KOPT-K1 (cell line): ENCODE measurements around the gene CWC15.
"Not testable (repeated sequence)": the region's sequence is repeated elsewhere in the genome, so short reads cannot be mapped to it uniquely, and the experiment has no call there.

Experiments
- H3K27ac ChIP-seq: fragments of 200-600 bp; sonication (generic); 2 replicates; pipeline ENCODE4 v1.5.1; 2016; ENCODE audit warnings: antibody characterized with exemption, mild to moderate bottlenecking, low read depth, low read length; ENCODE audit not compliant: poor library complexity, severe bottlenecking
- H3K36me3 ChIP-seq: fragments of 200-600 bp; sonication (generic); 2 replicates; pipeline ENCODE4 v1.5.1; 2017; ENCODE audit warnings: antibody characterized with exemption, mild to moderate bottlenecking, low read length, moderate library complexity; ENCODE audit not compliant: insufficient read depth
- H3K9me3 ChIP-seq: fragments of 200-600 bp; sonication (generic); 2 replicates; pipeline ENCODE4 v1.5.1; 2017; ENCODE audit warnings: antibody characterized with exemption, low read length, mild to moderate bottlenecking; ENCODE audit not compliant: insufficient read depth, poor library complexity, severe bottlenecking

The CWC15 gene

GRCh38 chr11:94973099-94973968, at the start of gene CWC15, which contains the start of gene KDM4D:
Gene CWC15, minus strand, starts transcription at chr11:94973556. Its CDS starts 1,371 bp downstream, at chr11:94972185.
Gene KDM4D, plus strand, starts transcription at chr11:94973709. Its CDS starts 23,664 bp downstream, at chr11:94997373.
- H3K27ac ChIP-seq, result peak within 1 kb of the TSS; percentile 80
- no peaks in the 10 kb centered on the region for H3K9me3 ChIP-seq
- H3K36me3 ChIP-seq, result peaks cover 38% of the 10 kb centered on the region

GRCh38 chr11:95021468-95021867, 48.1 kb upstream of the CWC15 start:
- H3K27ac ChIP-seq, H3K36me3 ChIP-seq, H3K9me3 ChIP-seq: not testable (repeated sequence)

- no peak overlapping the region for H3K27ac ChIP-seq
- no peaks in the 10 kb centered on the region for H3K9me3 ChIP-seq
- no peaks in the 10 kb centered on the region for H3K36me3 ChIP-seq
Observed at GRCh38 chr11:95016139-95016538, 42.8 kb upstream of the CWC15 start.

GRCh38 chr11:95014184-95014821, 40.9 kb upstream of the CWC15 start:
- no peaks in the 10 kb centered on the region for H3K36me3 ChIP-seq
- H3K27ac ChIP-seq, result no peak overlapping the region
- no peaks in the 10 kb centered on the region for H3K9me3 ChIP-seq

GRCh38 chr11:95011376-95011775, 38.0 kb upstream of the CWC15 start:
- no peaks in the 10 kb centered on the region for H3K9me3 ChIP-seq
- H3K36me3 ChIP-seq, result no peaks in the 10 kb centered on the region
- H3K27ac ChIP-seq, result no peak overlapping the region

- Histone ChIP-seq H3K36me3 (no peaks in the 10 kb centered on the region), H3K9me3 (no peaks in the 10 kb centered on the region), H3K27ac (no peak overlapping the region)
Observed at GRCh38 chr11:95005642-95006041, 32.3 kb upstream of the CWC15 start.

GRCh38 chr11:95003716-95004115, 30.4 kb upstream of the CWC15 start:
- Histone ChIP-seq H3K9me3 (no peaks in the 10 kb centered on the region), H3K36me3 (no peaks in the 10 kb centered on the region), H3K27ac (no peak overlapping the region)

- H3K36me3 ChIP-seq, result no peaks in the 10 kb centered on the region
- H3K9me3 ChIP-seq, result no peaks in the 10 kb centered on the region
- H3K27ac ChIP-seq, result no peak overlapping the region
Observed at GRCh38 chr11:94998285-94998684, 24.9 kb upstream of the CWC15 start.

GRCh38 chr11:94997437-94997836, 24.1 kb upstream of the CWC15 start:
- Histone ChIP-seq H3K27ac (no peak overlapping the region), H3K9me3 (no peaks in the 10 kb centered on the region)

GRCh38 chr11:94993400-94993943, 20.1 kb upstream of the CWC15 start:
- H3K9me3 ChIP-seq, result no peaks in the 10 kb centered on the region
- no peaks in the 10 kb centered on the region for H3K36me3 ChIP-seq
- H3K27ac ChIP-seq, result no peak overlapping the region

More at GRCh38 chr11:94997437-94997836, 24.1 kb upstream of the CWC15 start:
- H3K36me3 ChIP-seq, result no peaks in the 10 kb centered on the region

- no peaks in the 10 kb centered on the region for H3K9me3 ChIP-seq
- no peaks in the 10 kb centered on the region for H3K36me3 ChIP-seq
- no peak overlapping the region for H3K27ac ChIP-seq
Observed at GRCh38 chr11:94988748-94989147, 15.4 kb upstream of the CWC15 start.

- H3K36me3 ChIP-seq, result no peaks in the 10 kb centered on the region
- H3K27ac ChIP-seq, result no peak overlapping the region
- no peaks in the 10 kb centered on the region for H3K9me3 ChIP-seq
Observed at GRCh38 chr11:94987378-94987777, 14.0 kb upstream of the CWC15 start.

- Histone ChIP-seq H3K27ac (no peak overlapping the region), H3K9me3 (no peaks in the 10 kb centered on the region), H3K36me3 (peaks cover 15% of the 10 kb centered on the region)
Observed at GRCh38 chr11:94975599-94975998, 2.2 kb upstream of the CWC15 start.

- peaks cover 30% of the 10 kb centered on the region for H3K36me3 ChIP-seq
- H3K9me3 ChIP-seq, result no peaks in the 10 kb centered on the region
- peak overlapping the region; percentile 80 for H3K27ac ChIP-seq
Observed at GRCh38 chr11:94974178-94974577, 822 bp upstream of the CWC15 start.

- Histone ChIP-seq H3K9me3 (no peaks in the 10 kb centered on the region), H3K36me3 (peaks cover 44% of the 10 kb centered on the region), H3K27ac (peak overlapping the region; percentile 80)
Observed at GRCh38 chr11:94972700-94973098, 657 bp downstream of the CWC15 start.
